Activated naive CD8-positive, alpha-beta T cell treated with anti-CD3 and anti-CD28 coated beads, Interleukin-2, amount 10 ng/mL, durations not matched to agents 7 days and 5 days (primary cell): ENCODE data around the gene CORO2B. TPM values are rescaled to one million over a fixed set of nuclear protein-coding genes. Genes with fewer than 3 reads are reported as not detected.

Experiments
- ATAC-seq: fragments of 150-1000 bp; cut with Tn5 transposase; one replicate; pipeline ENCODE4 v1.10.0; 2021; ENCODE audit warnings: low read depth, moderate library complexity
- POLR2A ChIA-PET: fragments of 350-600 bp; sonication (Branson Sonifier 250); formaldehyde crosslinking; loops from one replicate; lab custom pipeline; 2021; ENCODE audit warnings: antibody characterized with exemption; lab: Charles Lee
- DNase-seq: peaks from one replicate; pipeline ENCODE4 v3.0.0; 2021
- H3K27ac Mint-ChIP-seq: one replicate; pipeline ENCODE4 v1.8.0; 2022; ENCODE audit warnings: mild to moderate bottlenecking, mixed read lengths
- H3K27me3 Mint-ChIP-seq: one replicate; pipeline ENCODE4 v1.8.0; 2022; ENCODE audit warnings: mild to moderate bottlenecking, moderate library complexity, mixed read lengths
- H3K36me3 Mint-ChIP-seq: one replicate; pipeline ENCODE4 v1.8.0; 2021; ENCODE audit warnings: mild to moderate bottlenecking, mixed read lengths
- H3K4me1 Mint-ChIP-seq: one replicate; pipeline ENCODE4 v1.8.0; 2021; ENCODE audit warnings: mixed read lengths
- H3K4me3 Mint-ChIP-seq: one replicate; pipeline ENCODE4 v1.8.0; 2022; ENCODE audit warnings: mild to moderate bottlenecking, moderate library complexity, mixed read lengths
- H3K9me3 Mint-ChIP-seq: one replicate; pipeline ENCODE4 v1.8.0; 2021; ENCODE audit warnings: mixed read lengths
- total RNA-seq, 2 experiments: library from RNA; stranded (reverse); gene quantifications; one replicate each; pipeline ENCODE4 v1.2.3, GENCODE V29; 2021

The CORO2B gene
- total RNA-seq, 2 experiments from 2014 or later, result not detected

- H3K4me3 Mint-ChIP-seq, result no peak overlapping the region
- H3K4me1 Mint-ChIP-seq, result no peaks in the 10 kb centered on the region
- ATAC-seq (no peak), DNase-seq (no peak)
- H3K9me3 Mint-ChIP-seq, result no peaks in the 10 kb centered on the region
- H3K36me3 Mint-ChIP-seq, result no peaks in the 10 kb centered on the region
- POLR2A ChIA-PET, result no interaction called here
- H3K27ac Mint-ChIP-seq, result no peak overlapping the region
- H3K27me3 Mint-ChIP-seq, result peaks cover 16% of the 10 kb centered on the region
Measured at GRCh38 chr15:68630836-68631235, 52.0 kb downstream of the CORO2B start.

- peaks cover 14% of the 10 kb centered on the region for H3K27me3 Mint-ChIP-seq
Measured at GRCh38 chr15:68631601-68632051, 52.8 kb downstream of the CORO2B start.

GRCh38 chr15:68632101-68632500 is 53.3 kb downstream of the CORO2B start:
- H3K27me3 Mint-ChIP-seq, result peaks cover 14% of the 10 kb centered on the region
- POLR2A ChIA-PET, result no interaction called here

More at GRCh38 chr15:68631601-68632051, 52.8 kb downstream of the CORO2B start:
- Mint-ChIP-seq H3K27ac (no peak overlapping the region), H3K4me3 (no peak overlapping the region), H3K4me1 (no peaks in the 10 kb centered on the region), H3K9me3 (no peaks in the 10 kb centered on the region), H3K36me3 (no peaks in the 10 kb centered on the region)
- DNase-seq (no peak), ATAC-seq (no peak)
- POLR2A ChIA-PET, result no interaction called here

GRCh38 chr15:68633231-68634121 is 54.7 kb downstream of the CORO2B start:
- DNase-seq, result no peak
- no peaks in the 10 kb centered on the region for H3K36me3 Mint-ChIP-seq
- H3K4me1 Mint-ChIP-seq, result no peaks in the 10 kb centered on the region
- H3K9me3 Mint-ChIP-seq, result no peaks in the 10 kb centered on the region
- H3K27ac Mint-ChIP-seq, result no peak overlapping the region
- ATAC-seq, result no peak
- peaks cover 9% of the 10 kb centered on the region for H3K27me3 Mint-ChIP-seq
- POLR2A ChIA-PET, result no interaction called here
- no peak overlapping the region for H3K4me3 Mint-ChIP-seq

More at GRCh38 chr15:68632101-68632500, 53.3 kb downstream of the CORO2B start:
- no peak overlapping the region for H3K27ac Mint-ChIP-seq
- DNase-seq (no peak), ATAC-seq (no peak)
- no peaks in the 10 kb centered on the region for H3K4me1 Mint-ChIP-seq
- H3K36me3 Mint-ChIP-seq, result no peaks in the 10 kb centered on the region
- H3K9me3 Mint-ChIP-seq, result no peaks in the 10 kb centered on the region
- H3K4me3 Mint-ChIP-seq, result no peak overlapping the region

- no peak overlapping the region for H3K4me3 Mint-ChIP-seq
- ATAC-seq, result no peak
Measured at GRCh38 chr15:68634122-68634482, 55.3 kb downstream of the CORO2B start.

GRCh38 chr15:68634531-68634930 is 55.7 kb downstream of the CORO2B start:
- Mint-ChIP-seq H3K27ac (no peak overlapping the region), H3K36me3 (no peaks in the 10 kb centered on the region), H3K4me3 (no peak overlapping the region), H3K4me1 (no peaks in the 10 kb centered on the region), H3K27me3 (peaks cover 3% of the 10 kb centered on the region), H3K9me3 (no peaks in the 10 kb centered on the region)
- DNase-seq (no peak), ATAC-seq (no peak)
- POLR2A ChIA-PET, result no interaction called here

More at GRCh38 chr15:68634122-68634482, 55.3 kb downstream of the CORO2B start:
- POLR2A ChIA-PET, result no interaction called here
- H3K9me3 Mint-ChIP-seq, result no peaks in the 10 kb centered on the region
- H3K27ac Mint-ChIP-seq, result no peak overlapping the region
- no peak for DNase-seq
- peaks cover 6% of the 10 kb centered on the region for H3K27me3 Mint-ChIP-seq
- no peaks in the 10 kb centered on the region for H3K36me3 Mint-ChIP-seq
- H3K4me1 Mint-ChIP-seq, result no peaks in the 10 kb centered on the region

GRCh38 chr15:68635141-68635540 is 56.3 kb downstream of the CORO2B start:
- Mint-ChIP-seq H3K27me3 (peaks cover 3% of the 10 kb centered on the region), H3K9me3 (no peaks in the 10 kb centered on the region)

GRCh38 chr15:68636256-68636655 is 57.5 kb downstream of the CORO2B start:
- peaks cover under 1% of the 10 kb centered on the region for H3K4me1 Mint-ChIP-seq
- H3K9me3 Mint-ChIP-seq, result no peaks in the 10 kb centered on the region
- DNase-seq (no peak), ATAC-seq (no peak)
- no peaks in the 10 kb centered on the region for H3K36me3 Mint-ChIP-seq
- peaks cover 3% of the 10 kb centered on the region for H3K27me3 Mint-ChIP-seq
- no peak overlapping the region for H3K4me3 Mint-ChIP-seq
- POLR2A ChIA-PET, result no interaction called here
- no peak overlapping the region for H3K27ac Mint-ChIP-seq

More at GRCh38 chr15:68635141-68635540, 56.3 kb downstream of the CORO2B start:
- Mint-ChIP-seq H3K27ac (no peak overlapping the region), H3K36me3 (no peaks in the 10 kb centered on the region), H3K4me3 (no peak overlapping the region), H3K4me1 (no peaks in the 10 kb centered on the region)
- POLR2A ChIA-PET, result no interaction called here
- DNase-seq (no peak), ATAC-seq (no peak)

- no peak for ATAC-seq
- Mint-ChIP-seq H3K36me3 (no peaks in the 10 kb centered on the region), H3K9me3 (no peaks in the 10 kb centered on the region), H3K4me3 (no peak overlapping the region), H3K27me3 (peaks cover 3% of the 10 kb centered on the region), H3K4me1 (peaks cover 1% of the 10 kb centered on the region), H3K27ac (no peak overlapping the region)
- POLR2A ChIA-PET, result no interaction called here
- no peak for DNase-seq
Measured at GRCh38 chr15:68637767-68638404, 59.1 kb downstream of the CORO2B start.

- peak; percentile 1 for DNase-seq
- POLR2A ChIA-PET, result no interaction called here
- Mint-ChIP-seq H3K4me3 (no peak overlapping the region), H3K9me3 (no peaks in the 10 kb centered on the region), H3K27ac (no peak overlapping the region), H3K4me1 (peaks cover 1% of the 10 kb centered on the region), H3K27me3 (peaks cover 3% of the 10 kb centered on the region), H3K36me3 (no peaks in the 10 kb centered on the region)
- ATAC-seq, result no peak
Measured at GRCh38 chr15:68638953-68639515, 60.2 kb downstream of the CORO2B start.

GRCh38 chr15:68639926-68640600 is 61.3 kb downstream of the CORO2B start:
- H3K4me3 Mint-ChIP-seq, result no peak overlapping the region
- H3K9me3 Mint-ChIP-seq, result no peaks in the 10 kb centered on the region
- no peak for ATAC-seq
- no peaks in the 10 kb centered on the region for H3K36me3 Mint-ChIP-seq
- DNase-seq, result peak; percentile 9
- H3K27ac Mint-ChIP-seq, result no peak overlapping the region
- peaks cover 3% of the 10 kb centered on the region for H3K27me3 Mint-ChIP-seq
- H3K4me1 Mint-ChIP-seq, result peaks cover 1% of the 10 kb centered on the region
- POLR2A ChIA-PET, result no interaction called here

GRCh38 chr15:68640791-68641331 is 62.1 kb downstream of the CORO2B start:
- ATAC-seq, result no peak
- POLR2A ChIA-PET, result no interaction called here

GRCh38 chr15:68641376-68641775 is 62.6 kb downstream of the CORO2B start:
- H3K9me3 Mint-ChIP-seq, result no peaks in the 10 kb centered on the region
- H3K4me1 Mint-ChIP-seq, result peaks cover 1% of the 10 kb centered on the region
- no peak overlapping the region for H3K4me3 Mint-ChIP-seq
- H3K36me3 Mint-ChIP-seq, result no peaks in the 10 kb centered on the region
- no peak for ATAC-seq
- peaks cover 3% of the 10 kb centered on the region for H3K27me3 Mint-ChIP-seq
- no peak overlapping the region for H3K27ac Mint-ChIP-seq
- POLR2A ChIA-PET, result no interaction called here
- peak; percentile 8 for DNase-seq

More at GRCh38 chr15:68640791-68641331, 62.1 kb downstream of the CORO2B start:
- DNase-seq, result peak; percentile 14
- Mint-ChIP-seq H3K27me3 (peaks cover 3% of the 10 kb centered on the region), H3K36me3 (no peaks in the 10 kb centered on the region), H3K27ac (no peak overlapping the region), H3K4me3 (no peak overlapping the region), H3K9me3 (no peaks in the 10 kb centered on the region), H3K4me1 (peaks cover 1% of the 10 kb centered on the region)
